VCaP (cell line): ENCODE results near the gene QPRT.

ENCODE experiments used
- H3K27ac ChIP-seq: fragments of 450-650 bp; 2 replicates; pipeline ENCODE4 v1.5.1; 2017
- TF ChIP-seq, protein P1 (sequence below): fragments of 450-650 bp; conservative IDR thresholded peaks from 2 replicates; pipeline ENCODE4 v1.5.1; 2017; ENCODE audit warnings: mild to moderate bottlenecking, moderate library complexity

Gene QPRT

DNA sequence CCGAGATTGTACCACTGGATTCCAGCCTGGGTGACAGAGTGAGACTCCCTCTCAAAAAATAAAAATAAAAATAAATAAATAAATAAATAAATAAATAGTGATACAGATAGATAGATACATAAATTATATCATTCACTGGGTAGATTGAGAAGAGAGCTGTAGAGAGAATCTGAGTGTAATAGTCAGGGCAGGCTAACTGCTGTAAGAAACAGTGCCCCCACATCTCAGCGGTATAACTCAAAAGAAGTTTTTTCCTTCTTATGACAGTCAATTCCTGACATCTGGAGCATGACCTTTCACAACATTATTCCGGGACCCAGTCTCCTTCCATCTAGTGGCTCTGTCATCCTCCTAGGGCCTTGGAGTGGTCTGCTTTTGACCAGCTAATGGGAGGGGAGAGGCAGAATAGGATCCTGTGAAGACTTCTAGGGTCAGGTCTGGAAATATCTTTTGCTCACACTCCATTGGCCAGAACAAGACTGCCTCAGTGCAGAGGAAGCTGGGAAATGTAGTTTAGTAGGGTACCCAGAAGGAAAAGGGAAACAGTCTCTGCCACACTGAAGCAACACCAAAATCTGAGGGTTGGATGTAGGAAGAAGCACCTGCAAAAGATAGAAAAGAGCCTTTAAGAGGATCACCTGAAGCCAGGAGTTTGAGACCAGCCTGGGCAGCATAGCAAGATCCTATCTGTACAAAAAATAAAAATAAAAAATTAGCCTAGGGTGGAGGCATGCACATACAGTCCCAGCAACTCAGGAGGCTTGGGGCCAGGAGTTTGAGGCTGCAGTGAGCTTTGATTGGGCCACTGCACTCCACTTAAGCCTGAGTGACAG lies 3.0 kb upstream of the QPRT start:
- TF ChIP-seq, protein P1, sequence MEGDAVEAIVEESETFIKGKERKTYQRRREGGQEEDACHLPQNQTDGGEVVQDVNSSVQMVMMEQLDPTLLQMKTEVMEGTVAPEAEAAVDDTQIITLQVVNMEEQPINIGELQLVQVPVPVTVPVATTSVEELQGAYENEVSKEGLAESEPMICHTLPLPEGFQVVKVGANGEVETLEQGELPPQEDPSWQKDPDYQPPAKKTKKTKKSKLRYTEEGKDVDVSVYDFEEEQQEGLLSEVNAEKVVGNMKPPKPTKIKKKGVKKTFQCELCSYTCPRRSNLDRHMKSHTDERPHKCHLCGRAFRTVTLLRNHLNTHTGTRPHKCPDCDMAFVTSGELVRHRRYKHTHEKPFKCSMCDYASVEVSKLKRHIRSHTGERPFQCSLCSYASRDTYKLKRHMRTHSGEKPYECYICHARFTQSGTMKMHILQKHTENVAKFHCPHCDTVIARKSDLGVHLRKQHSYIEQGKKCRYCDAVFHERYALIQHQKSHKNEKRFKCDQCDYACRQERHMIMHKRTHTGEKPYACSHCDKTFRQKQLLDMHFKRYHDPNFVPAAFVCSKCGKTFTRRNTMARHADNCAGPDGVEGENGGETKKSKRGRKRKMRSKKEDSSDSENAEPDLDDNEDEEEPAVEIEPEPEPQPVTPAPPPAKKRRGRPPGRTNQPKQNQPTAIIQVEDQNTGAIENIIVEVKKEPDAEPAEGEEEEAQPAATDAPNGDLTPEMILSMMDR: no peak
- H3K27ac ChIP-seq: no peak overlapping the region

DNA sequence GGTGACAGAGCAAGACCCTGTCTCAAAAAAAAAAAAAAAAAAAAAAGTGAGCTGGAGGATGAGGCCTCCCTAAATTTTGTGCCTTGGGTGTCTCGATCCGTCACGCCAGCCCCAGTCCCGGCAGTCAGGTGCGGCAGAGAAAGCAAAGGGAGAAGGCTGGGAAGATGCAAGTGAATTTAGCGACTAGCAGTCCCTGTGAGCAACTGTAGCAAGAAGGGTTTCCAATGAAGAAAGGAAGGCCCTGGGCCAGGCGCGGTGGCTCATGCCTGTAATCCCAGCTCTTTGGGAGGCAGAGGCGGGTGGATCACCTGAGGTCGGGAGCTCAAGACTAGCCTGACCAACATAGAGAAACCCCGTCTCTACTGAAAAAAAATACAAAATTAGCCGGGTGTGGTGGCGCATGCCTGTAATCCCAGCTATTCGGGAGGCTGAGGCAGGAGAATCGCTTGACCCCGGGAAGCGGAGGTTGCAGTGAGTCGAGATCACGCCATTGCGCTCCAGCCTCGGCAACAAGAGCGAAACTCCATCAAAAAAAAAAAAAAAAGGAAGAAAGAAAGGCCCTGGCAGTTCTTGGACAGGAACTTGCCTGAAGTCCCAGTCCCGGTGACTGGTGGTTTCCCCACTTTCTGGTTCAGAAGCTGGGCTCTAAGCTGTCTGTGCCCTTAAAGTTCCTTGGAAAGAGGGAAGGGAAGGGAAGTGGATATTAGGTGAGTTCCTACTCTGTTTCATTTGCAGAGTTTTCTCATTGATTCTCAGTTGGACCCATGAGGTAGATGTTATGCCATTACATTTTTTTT lies 1.8 kb upstream of the QPRT start:
- H3K27ac ChIP-seq: no peak overlapping the region

DNA sequence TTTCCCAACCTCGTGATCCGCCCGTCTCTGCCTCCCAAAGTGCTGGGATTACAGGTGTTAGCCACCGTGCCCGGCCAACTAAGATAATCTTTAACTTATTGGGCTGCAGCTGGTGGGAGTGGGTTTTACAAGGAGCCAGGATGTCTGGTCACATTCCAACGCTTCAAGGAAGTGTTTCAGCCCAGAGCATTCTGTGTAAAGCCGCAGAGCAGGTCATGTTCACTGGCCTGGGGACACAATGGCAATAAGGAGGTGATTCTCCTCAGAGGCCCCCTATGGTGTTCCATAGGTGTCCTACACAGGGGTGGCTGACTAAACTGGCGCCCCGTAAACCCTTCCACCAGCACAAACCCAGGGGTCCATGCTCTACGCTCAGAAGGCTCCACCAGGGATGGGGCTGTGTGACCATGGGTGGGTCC lies 1.2 kb downstream of the QPRT start:
- TF ChIP-seq, protein P1: no peak
- H3K27ac ChIP-seq: peak overlapping the region; percentile 29; the same call in 1 of the 2 replicates

More for the DNA sequence above, 1.8 kb upstream of the QPRT start:
- TF ChIP-seq, protein P1: no peak

DNA sequence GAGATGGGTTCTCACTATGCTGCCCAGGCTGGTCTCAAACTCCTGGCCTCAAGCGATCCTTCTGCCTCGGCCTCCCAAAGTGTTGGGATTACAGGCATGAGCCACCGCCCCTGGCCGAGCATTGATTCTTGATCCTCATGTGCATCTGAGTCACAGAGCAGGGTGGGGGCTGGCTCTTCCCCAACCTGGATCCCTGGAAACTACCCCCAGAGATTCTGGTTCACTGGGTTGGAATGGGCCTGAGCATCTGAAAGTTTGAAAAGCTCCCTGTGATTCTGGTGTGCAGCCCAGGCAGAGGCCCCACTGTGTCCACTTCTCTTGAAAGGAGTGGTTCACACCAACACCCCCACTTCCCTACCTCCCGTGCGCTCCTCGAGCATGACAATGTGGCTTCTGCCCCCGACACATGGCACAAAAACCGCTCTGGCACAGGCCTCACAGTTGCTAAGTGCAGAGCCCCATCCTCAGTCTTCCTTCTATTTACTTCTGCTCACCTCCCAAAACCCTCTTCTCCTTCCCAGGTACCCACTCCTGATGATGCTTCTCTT lies 4.6 kb downstream of the QPRT start:
- no peak overlapping the region for H3K27ac ChIP-seq

DNA sequence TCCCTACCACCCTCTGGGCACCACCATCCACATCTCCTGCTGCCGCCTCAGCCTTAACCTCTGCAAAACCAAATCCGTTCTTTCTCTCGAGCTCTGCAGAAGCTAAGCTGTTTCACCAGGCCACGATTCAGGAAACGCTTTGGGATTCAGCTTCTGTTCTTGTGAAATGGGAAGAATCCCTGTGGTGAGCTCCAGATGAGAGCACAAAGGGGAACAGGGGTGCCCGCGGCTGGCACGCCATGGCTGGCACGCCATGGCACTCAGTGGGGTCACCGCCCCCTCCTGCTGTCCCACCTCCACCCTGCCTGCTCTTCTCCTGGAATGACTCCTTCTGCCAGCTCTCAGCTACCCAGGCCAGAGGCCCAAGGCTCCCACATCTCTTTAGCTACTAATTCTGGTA lies 5.7 kb downstream of the QPRT start:
- H3K27ac ChIP-seq: no peak overlapping the region
- TF ChIP-seq, protein P1: no peak

More for the DNA sequence above, 4.6 kb downstream of the QPRT start:
- TF ChIP-seq, protein P1: no peak

DNA sequence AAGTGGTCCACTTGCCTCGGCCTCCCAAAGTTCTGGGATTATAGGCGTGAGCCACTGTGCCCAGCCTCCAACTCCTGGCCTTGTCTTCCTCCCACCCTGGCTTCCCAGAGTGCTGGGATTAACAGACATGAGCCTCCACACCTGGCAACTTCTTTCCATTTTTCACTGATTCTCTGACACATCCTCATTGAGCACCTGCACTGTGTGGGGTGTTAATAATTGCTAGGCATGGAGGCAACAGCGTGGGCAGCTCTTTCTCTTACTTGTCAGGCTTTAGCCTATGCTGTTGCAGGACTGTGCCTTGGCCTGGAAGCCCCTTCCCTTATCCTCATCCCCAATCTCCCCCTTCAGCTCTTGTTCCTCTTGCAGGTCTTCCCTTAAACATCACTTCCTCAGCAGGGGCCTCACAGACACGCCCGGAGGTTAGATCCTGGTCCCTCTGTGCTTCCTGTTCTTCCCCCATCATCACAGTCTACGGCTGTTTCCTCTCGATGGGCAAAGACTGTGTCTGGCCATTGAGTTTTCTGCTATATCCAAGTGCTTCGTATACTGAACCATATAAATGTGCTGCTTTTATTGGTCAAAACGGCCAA lies 7.9 kb downstream of the QPRT start:
- TF ChIP-seq, protein P1: no peak
- H3K27ac ChIP-seq: no peak overlapping the region

DNA sequence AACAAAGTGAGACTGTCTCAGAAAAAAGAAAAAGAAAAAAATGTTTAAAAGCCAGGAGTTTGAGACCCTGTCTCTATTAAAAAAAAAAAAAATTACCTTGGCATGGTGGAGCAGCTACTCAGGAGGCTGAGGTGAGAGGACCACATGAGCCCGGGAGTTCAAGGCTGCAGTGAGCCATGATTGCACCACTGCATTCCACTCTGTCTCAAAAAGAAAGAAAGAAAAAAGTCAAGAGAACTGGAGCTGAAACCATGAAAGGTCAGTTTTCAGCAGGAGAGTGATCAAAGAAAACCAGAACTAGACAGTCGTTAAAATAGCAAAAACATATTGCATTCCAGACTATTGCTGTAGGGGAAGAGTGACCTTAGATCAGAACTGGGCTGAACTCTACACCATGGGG lies 8.8 kb downstream of the QPRT start:
- TF ChIP-seq, protein P1: no peak
- no peak overlapping the region for H3K27ac ChIP-seq
